Astrocyte (in vitro differentiated cells and primary cell): ENCODE measurements around the gene PTPRN2. TPM values are rescaled to one million over a fixed set of nuclear protein-coding genes. Genes with fewer than 3 reads are reported as not detected.

Experiments used
- DNase-seq: peaks from one replicate; pipeline ENCODE4 v3.0.0-alpha.2; 2010; ENCODE audit warnings: low read depth
- FAIRE-seq: peaks from 2 replicates; lab custom pipeline; 2011; peaks lifted over from hg19 to GRCh38; lab: Jason Lieb, UNC
- H2AFZ ChIP-seq: 2 replicates; pipeline ENCODE4 v1.6.0; 2012; ENCODE audit warnings: low read depth, low read length, inconsistent platforms
- H3K27ac ChIP-seq: 2 replicates; pipeline ENCODE4 v1.5.1; 2011; ENCODE audit warnings: low read depth, low read length, inconsistent platforms
- H3K27me3 ChIP-seq: 2 replicates; pipeline ENCODE4 v1.6.0; 2011; ENCODE audit warnings: low read length, inconsistent platforms; ENCODE audit not compliant: insufficient read depth
- H3K36me3 ChIP-seq: 2 replicates; pipeline ENCODE4 v1.5.1; 2011; ENCODE audit warnings: low read length, inconsistent platforms; ENCODE audit not compliant: insufficient read depth
- H3K4me1 ChIP-seq: 2 replicates; pipeline ENCODE4 v1.5.1; 2011; ENCODE audit warnings: low read length, inconsistent platforms; ENCODE audit not compliant: insufficient read depth
- H3K4me2 ChIP-seq: 2 replicates; pipeline ENCODE4 v1.6.0; 2012; ENCODE audit warnings: low read length, inconsistent platforms
- H3K4me3 ChIP-seq: 2 replicates; pipeline ENCODE4 v1.5.1; 2011; ENCODE audit warnings: low read depth, mild to moderate bottlenecking, low read length, inconsistent platforms; ENCODE audit not compliant: insufficient read depth
- H3K79me2 ChIP-seq: 2 replicates; pipeline ENCODE4 v1.6.0; 2012; ENCODE audit warnings: mild to moderate bottlenecking, low read length, inconsistent platforms; ENCODE audit not compliant: insufficient read depth
- H3K9ac ChIP-seq: 2 replicates; pipeline ENCODE4 v1.6.0; 2012; ENCODE audit warnings: mild to moderate bottlenecking, low read length, inconsistent platforms
- H3K9me3 ChIP-seq: 2 replicates; pipeline ENCODE4 v1.5.1; 2012; ENCODE audit warnings: low read depth, mild to moderate bottlenecking, low read length, inconsistent platforms; ENCODE audit not compliant: insufficient read depth
- H4K20me1 ChIP-seq: 2 replicates; pipeline ENCODE4 v1.6.0; 2012; ENCODE audit warnings: low read length, inconsistent platforms; ENCODE audit not compliant: insufficient read depth
- H3K27ac Mint-ChIP-seq: one replicate; pipeline ENCODE4 v1.8.0; 2021; ENCODE audit warnings: mild to moderate bottlenecking, mixed read lengths; ENCODE audit not compliant: unreplicated experiment
- H3K27me3 Mint-ChIP-seq: one replicate; pipeline ENCODE4 v1.8.0; 2021; ENCODE audit warnings: low read depth, mixed read lengths; ENCODE audit not compliant: unreplicated experiment
- H3K36me3 Mint-ChIP-seq: one replicate; pipeline ENCODE4 v1.8.0; 2021; ENCODE audit warnings: low read depth, mixed read lengths; ENCODE audit not compliant: unreplicated experiment
- H3K4me1 Mint-ChIP-seq: one replicate; pipeline ENCODE4 v1.8.0; 2021; ENCODE audit warnings: low read depth, mixed read lengths; ENCODE audit not compliant: unreplicated experiment
- H3K4me3 Mint-ChIP-seq: one replicate; pipeline ENCODE4 v1.8.0; 2021; ENCODE audit warnings: mild to moderate bottlenecking, moderate library complexity, mixed read lengths; ENCODE audit not compliant: unreplicated experiment
- H3K9me3 Mint-ChIP-seq: one replicate; pipeline ENCODE4 v1.8.0; 2021; ENCODE audit warnings: mild to moderate bottlenecking, mixed read lengths; ENCODE audit not compliant: unreplicated experiment
- CTCF ChIP-seq: IDR thresholded peaks from 2 replicates; pipeline ENCODE4 v1.5.1; 2011; ENCODE audit warnings: low read depth, mild to moderate bottlenecking, inconsistent platforms, low read length, moderate library complexity; ENCODE audit not compliant: insufficient read depth
- EZH2 ChIP-seq: IDR thresholded peaks from 2 replicates; pipeline ENCODE4 v1.6.1; 2012; ENCODE audit warnings: mild to moderate bottlenecking, low read length, inconsistent platforms; ENCODE audit not compliant: insufficient read depth
- total RNA-seq: library from RNA; stranded (reverse); gene quantifications from 2 replicates; pipeline ENCODE4 v1.2.1, GENCODE V29; 2021

The PTPRN2 gene
- total RNA-seq, 1 donor from 2014 or later, result 0.09 TPM

- H3K9ac ChIP-seq, result no peak overlapping the region
- H3K27ac Mint-ChIP-seq, result no peak overlapping the region
- no peaks in the 10 kb centered on the region for H3K4me1 ChIP-seq
- no peaks in the 10 kb centered on the region for H3K36me3 ChIP-seq
- no peak overlapping the region for H2AFZ ChIP-seq
- H3K4me2 ChIP-seq, result no peak overlapping the region
- no peaks in the 10 kb centered on the region for H3K79me2 ChIP-seq
- peaks cover 25% of the 10 kb centered on the region for H3K9me3 Mint-ChIP-seq
- H3K27me3 Mint-ChIP-seq, result peaks cover 4% of the 10 kb centered on the region
- no peaks in the 10 kb centered on the region for H3K4me1 Mint-ChIP-seq
- no peak overlapping the region for H3K4me3 ChIP-seq
- H3K27me3 ChIP-seq, result no peaks in the 10 kb centered on the region
- DNase-seq (no peak), FAIRE-seq (no peak)
- H3K9me3 ChIP-seq, result peaks cover 14% of the 10 kb centered on the region
- no peaks in the 10 kb centered on the region for H3K36me3 Mint-ChIP-seq
- no peak overlapping the region for H3K27ac ChIP-seq
- no peaks in the 10 kb centered on the region for H4K20me1 ChIP-seq
- H3K4me3 Mint-ChIP-seq, result no peak overlapping the region
- TF ChIP-seq EZH2, result no peak
These were observed 81.9 kb downstream of the PTPRN2 start for GRCh38 chr7:158505683-158506082.

- no peak for TF ChIP-seq EZH2
- no peak for TF ChIP-seq CTCF
- Histone ChIP-seq H3K4me3 (no peak overlapping the region), H4K20me1 (no peaks in the 10 kb centered on the region), H2AFZ (no peak overlapping the region), H3K36me3 (no peaks in the 10 kb centered on the region), H3K4me1 (no peaks in the 10 kb centered on the region), H3K27me3 (no peaks in the 10 kb centered on the region), H3K4me2 (no peak overlapping the region), H3K9ac (no peak overlapping the region), H3K9me3 (peaks cover 10% of the 10 kb centered on the region), H3K79me2 (no peaks in the 10 kb centered on the region), H3K27ac (no peak overlapping the region)
- peaks cover 13% of the 10 kb centered on the region for H3K9me3 Mint-ChIP-seq
- H3K4me1 Mint-ChIP-seq, result no peaks in the 10 kb centered on the region
- H3K27ac Mint-ChIP-seq, result no peak overlapping the region
- peaks cover 3% of the 10 kb centered on the region for H3K27me3 Mint-ChIP-seq
- DNase-seq (no peak), FAIRE-seq (no peak)
- no peaks in the 10 kb centered on the region for H3K36me3 Mint-ChIP-seq
- H3K4me3 Mint-ChIP-seq, result no peak overlapping the region
These were observed 85.4 kb downstream of the PTPRN2 start for GRCh38 chr7:158502068-158502750.

- no peaks in the 10 kb centered on the region for H3K36me3 ChIP-seq
- H3K4me3 ChIP-seq, result no peak overlapping the region
- Mint-ChIP-seq H3K4me3 (no peak overlapping the region), H3K27ac (no peak overlapping the region), H3K27me3 (no peaks in the 10 kb centered on the region), H3K9me3 (peaks cover 8% of the 10 kb centered on the region), H3K36me3 (no peaks in the 10 kb centered on the region), H3K4me1 (no peaks in the 10 kb centered on the region)
- no peak overlapping the region for H3K4me2 ChIP-seq
- H3K9me3 ChIP-seq, result peaks cover 6% of the 10 kb centered on the region
- H3K79me2 ChIP-seq, result no peaks in the 10 kb centered on the region
- TF ChIP-seq EZH2 (no peak), CTCF (no peak)
- DNase-seq, result no peak
- H3K4me1 ChIP-seq, result no peaks in the 10 kb centered on the region
- FAIRE-seq, result no peak
- H3K9ac ChIP-seq, result no peak overlapping the region
- no peaks in the 10 kb centered on the region for H4K20me1 ChIP-seq
- no peak overlapping the region for H2AFZ ChIP-seq
- H3K27me3 ChIP-seq, result no peaks in the 10 kb centered on the region
- no peak overlapping the region for H3K27ac ChIP-seq
These were observed 86.1 kb downstream of the PTPRN2 start for GRCh38 chr7:158501393-158502067.
